ENCODE measurements around the gene GRM8.

Gene GRM8

DNA sequence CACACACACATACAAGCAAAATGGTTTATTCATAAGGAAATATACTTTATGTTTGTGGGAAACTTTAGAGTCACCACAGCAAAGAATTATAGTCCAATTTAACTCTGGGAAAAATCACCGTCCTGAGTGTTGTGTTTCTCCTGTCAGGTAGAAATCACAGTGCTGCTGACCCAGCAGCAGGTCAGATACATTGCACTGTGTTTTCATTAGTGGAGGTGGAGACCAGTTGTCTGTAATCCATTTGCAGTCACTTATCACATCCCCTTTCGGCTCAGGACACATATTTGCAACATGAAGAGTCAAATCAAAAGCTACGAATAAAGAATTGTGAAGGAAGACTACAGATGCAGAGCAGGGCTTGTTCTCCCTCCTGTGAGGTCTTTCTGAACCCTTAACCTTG, 799.6 kb downstream of the GRM8 start:
- Mint-ChIP-seq H3K27ac (no peak overlapping the region), H3K27me3 (ENCODE audit: low read depth) (no peaks in the 10 kb centered on the region), H3K36me3 (ENCODE audit: low read depth) (no peaks in the 10 kb centered on the region), H3K4me1 (ENCODE audit: low read depth) (no peaks in the 10 kb centered on the region), H3K4me3 (no peak overlapping the region), H3K9me3 (peaks cover 7% of the 10 kb centered on the region)

DNA sequence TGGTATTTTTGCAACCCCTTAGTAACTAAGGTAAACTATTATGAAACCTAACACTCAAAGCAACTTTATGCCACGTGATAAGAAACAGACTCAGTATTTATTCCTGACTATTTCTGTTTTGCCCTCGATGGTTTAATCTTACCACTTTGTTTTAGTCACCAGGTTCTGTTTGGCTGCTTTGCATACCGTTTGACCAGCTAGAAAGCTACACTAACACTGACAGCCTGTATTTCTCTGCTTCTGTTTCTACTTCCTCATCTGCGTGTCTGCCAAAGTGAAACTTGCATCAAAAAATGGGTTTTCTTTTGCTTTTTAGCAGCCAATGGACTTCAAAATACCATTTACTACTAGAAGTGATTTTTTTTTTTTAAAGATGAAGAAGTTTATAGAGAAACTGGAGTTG, 802.5 kb downstream of the GRM8 start:
- no peak overlapping the region for H3K4me3 Mint-ChIP-seq
- no peaks in the 10 kb centered on the region for H3K27me3 Mint-ChIP-seq (ENCODE audit: low read depth)
- no peaks in the 10 kb centered on the region for H3K36me3 Mint-ChIP-seq (ENCODE audit: low read depth)
- H3K9me3 Mint-ChIP-seq: peaks cover 4% of the 10 kb centered on the region
- no peaks in the 10 kb centered on the region for H3K4me1 Mint-ChIP-seq (ENCODE audit: low read depth)
- no peak overlapping the region for H3K27ac Mint-ChIP-seq

DNA sequence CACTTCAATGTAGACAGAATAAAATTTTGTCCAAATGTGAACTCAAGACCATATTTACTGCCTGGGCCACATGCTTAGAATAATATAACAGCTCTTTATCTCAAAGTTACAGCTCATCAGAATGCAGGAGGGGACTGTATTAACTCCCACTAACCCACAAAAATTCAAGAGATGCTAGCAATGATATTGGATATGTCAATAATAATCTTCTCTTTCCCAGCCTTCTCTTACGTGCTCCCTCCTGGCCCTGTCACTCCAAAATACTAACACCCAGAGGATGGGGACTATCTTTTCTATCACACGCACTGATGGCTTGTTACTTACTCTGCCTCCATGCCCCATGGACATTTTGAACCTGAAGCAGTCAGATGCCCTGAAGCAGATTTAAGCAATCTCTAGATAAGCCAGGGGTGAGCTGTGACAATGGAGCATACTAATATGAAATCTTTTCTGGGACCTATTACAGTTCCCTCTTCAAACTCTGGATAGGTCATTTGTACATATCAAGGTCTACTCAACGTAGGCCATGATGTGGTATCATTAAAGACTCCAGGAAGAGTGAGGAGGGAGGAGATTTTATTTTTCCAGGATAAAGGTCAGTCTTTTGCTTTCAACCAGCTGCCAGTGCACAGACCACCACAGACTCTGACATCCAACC, 803.0 kb downstream of the GRM8 start:
- Mint-ChIP-seq H3K9me3 (peaks cover 4% of the 10 kb centered on the region), H3K36me3 (ENCODE audit: low read depth) (no peaks in the 10 kb centered on the region), H3K4me1 (ENCODE audit: low read depth) (no peaks in the 10 kb centered on the region), H3K27ac (no peak overlapping the region), H3K4me3 (no peak overlapping the region), H3K27me3 (ENCODE audit: low read depth) (no peaks in the 10 kb centered on the region)

DNA sequence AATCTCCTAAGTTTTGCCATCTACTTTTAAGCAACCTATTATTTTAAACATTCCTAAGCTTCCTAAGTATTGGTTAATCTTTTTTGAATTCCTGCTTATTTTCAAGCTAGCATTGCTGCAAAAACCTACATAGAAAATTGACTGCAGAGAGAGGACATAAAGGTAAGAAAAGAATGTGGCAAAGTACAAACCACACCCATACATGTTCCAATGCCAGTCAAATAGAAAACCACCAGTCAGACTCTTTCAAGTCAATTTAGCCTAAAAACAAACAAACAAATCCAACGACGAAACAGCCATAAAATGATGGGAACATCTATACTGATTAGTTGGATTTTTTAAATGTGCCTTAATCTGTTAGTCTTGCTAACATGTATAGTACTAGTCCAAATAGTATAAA, 804.8 kb downstream of the GRM8 start:
- Mint-ChIP-seq H3K4me3 (no peak overlapping the region), H3K4me1 (ENCODE audit: low read depth) (no peaks in the 10 kb centered on the region), H3K27me3 (ENCODE audit: low read depth) (no peaks in the 10 kb centered on the region), H3K9me3 (peaks cover 4% of the 10 kb centered on the region), H3K36me3 (ENCODE audit: low read depth) (no peaks in the 10 kb centered on the region), H3K27ac (no peak overlapping the region)

DNA sequence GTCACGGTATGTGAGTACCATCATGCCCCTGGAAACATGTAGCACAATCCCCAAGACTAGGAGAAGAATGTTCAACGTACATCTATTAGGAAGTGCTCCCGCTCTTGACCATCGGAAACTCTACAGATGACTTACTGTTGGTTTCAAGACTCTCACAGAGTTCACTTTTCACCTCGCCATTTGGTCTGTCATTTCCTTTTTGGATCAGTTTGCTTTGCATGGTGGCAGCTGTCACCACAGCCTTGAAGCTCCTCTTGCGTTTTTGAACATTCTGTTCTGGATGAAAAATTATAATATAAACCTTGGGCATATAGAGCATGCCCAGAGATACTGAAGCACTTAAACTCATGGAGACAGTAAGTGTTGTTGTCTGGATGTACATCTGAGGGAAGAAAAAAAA, 806.8 kb downstream of the GRM8 start:
- Mint-ChIP-seq H3K4me3 (no peak overlapping the region), H3K27ac (no peak overlapping the region), H3K4me1 (ENCODE audit: low read depth) (no peaks in the 10 kb centered on the region), H3K27me3 (ENCODE audit: low read depth) (no peaks in the 10 kb centered on the region), H3K9me3 (no peaks in the 10 kb centered on the region), H3K36me3 (ENCODE audit: low read depth) (no peaks in the 10 kb centered on the region)

DNA sequence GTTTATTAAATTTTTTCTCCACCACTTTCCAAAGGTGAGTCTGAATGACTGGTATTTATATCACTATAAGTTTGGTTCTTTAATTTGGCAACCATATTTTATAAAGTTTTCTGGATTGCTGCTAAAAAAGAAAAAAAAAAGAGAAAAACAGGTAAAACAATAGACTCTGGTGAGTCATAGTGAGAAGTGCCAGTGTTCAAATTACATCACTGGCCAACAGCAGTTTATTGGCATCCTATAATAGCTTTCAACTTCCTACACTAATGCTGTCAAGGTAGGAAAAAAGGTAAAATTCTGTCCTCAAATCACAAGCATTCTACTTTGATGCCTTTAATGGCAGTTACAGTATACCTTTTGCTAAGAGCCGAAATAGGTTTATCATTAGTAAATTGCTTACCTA, 808.8 kb downstream of the GRM8 start:
- no peaks in the 10 kb centered on the region for H3K27me3 Mint-ChIP-seq (ENCODE audit: low read depth)
- no peak overlapping the region for H3K27ac Mint-ChIP-seq

DNA sequence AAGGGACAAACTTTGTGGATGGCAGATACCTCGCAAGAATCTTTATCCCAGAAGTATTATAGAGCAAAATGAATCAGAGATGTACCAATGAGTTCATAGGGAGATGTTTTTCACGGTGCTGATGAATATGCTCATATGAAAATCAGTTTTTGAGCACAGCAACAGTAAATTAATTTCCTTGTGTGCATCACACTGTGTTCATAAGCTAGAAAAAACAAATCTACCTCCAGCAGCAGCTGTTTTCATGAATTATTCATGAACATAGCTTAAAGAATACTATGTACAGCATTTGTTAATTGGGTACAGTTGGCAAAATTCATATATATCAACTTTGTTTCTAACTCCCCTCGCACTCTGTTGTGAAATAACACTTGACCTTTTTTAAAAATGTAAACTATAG, 809.8 kb downstream of the GRM8 start:
- H3K4me3 Mint-ChIP-seq: no peak overlapping the region

More for the DNA sequence above, 808.8 kb downstream of the GRM8 start:
- Mint-ChIP-seq H3K4me3 (no peak overlapping the region), H3K9me3 (no peaks in the 10 kb centered on the region), H3K36me3 (ENCODE audit: low read depth) (no peaks in the 10 kb centered on the region), H3K4me1 (ENCODE audit: low read depth) (no peaks in the 10 kb centered on the region)

DNA sequence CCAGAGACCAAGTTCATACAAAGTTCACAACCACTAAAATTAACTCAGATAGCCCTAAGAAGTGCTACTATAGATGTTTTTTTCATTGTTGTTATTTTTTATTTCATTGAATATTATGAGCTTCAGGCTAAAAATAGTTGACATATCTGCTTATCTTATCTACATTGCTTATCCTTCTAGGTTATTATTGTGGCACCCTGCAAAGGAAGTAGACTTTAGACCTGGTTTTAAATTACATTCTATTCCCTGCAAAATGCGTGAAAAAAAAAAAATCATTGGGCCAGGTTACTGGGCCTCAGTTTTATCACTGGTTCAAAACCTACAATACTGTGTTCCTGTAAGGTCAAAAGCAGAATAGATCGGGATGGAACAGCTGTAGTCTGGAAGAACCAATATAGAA, 811.0 kb downstream of the GRM8 start:
- no peaks in the 10 kb centered on the region for H3K9me3 Mint-ChIP-seq
- H3K27me3 Mint-ChIP-seq (ENCODE audit: low read depth): no peaks in the 10 kb centered on the region
- H3K4me1 Mint-ChIP-seq (ENCODE audit: low read depth): no peaks in the 10 kb centered on the region
- no peak overlapping the region for H3K27ac Mint-ChIP-seq
- no peak overlapping the region for H3K4me3 Mint-ChIP-seq
- no peaks in the 10 kb centered on the region for H3K36me3 Mint-ChIP-seq (ENCODE audit: low read depth)

More for the DNA sequence above, 809.8 kb downstream of the GRM8 start:
- H3K36me3 Mint-ChIP-seq (ENCODE audit: low read depth): no peaks in the 10 kb centered on the region
- no peaks in the 10 kb centered on the region for H3K4me1 Mint-ChIP-seq (ENCODE audit: low read depth)
- H3K27ac Mint-ChIP-seq: no peak overlapping the region
- H3K27me3 Mint-ChIP-seq (ENCODE audit: low read depth): no peaks in the 10 kb centered on the region
- no peaks in the 10 kb centered on the region for H3K9me3 Mint-ChIP-seq

DNA sequence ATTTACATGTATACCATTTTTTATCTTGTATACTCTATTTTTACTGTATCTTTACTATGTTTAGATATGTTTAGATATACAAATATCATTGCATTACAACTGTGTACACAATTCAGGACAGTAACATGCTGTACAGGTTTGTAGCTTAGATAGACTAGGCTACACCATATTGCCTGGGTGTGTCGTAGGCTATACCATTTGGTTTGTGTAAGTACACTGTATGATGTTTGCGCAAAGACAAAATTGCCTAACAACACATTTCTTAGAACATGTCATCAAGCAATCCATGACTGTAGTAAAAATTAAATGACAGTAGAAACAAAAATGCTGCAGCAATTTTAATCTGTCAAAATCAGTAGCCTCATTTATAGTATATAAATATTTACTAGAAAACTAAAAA, 812.2 kb downstream of the GRM8 start:
- no peaks in the 10 kb centered on the region for H3K27me3 Mint-ChIP-seq (ENCODE audit: low read depth)
- H3K36me3 Mint-ChIP-seq (ENCODE audit: low read depth): no peaks in the 10 kb centered on the region
- H3K4me3 Mint-ChIP-seq: no peak overlapping the region
- H3K9me3 Mint-ChIP-seq: no peaks in the 10 kb centered on the region
- H3K27ac Mint-ChIP-seq: no peak overlapping the region
- no peaks in the 10 kb centered on the region for H3K4me1 Mint-ChIP-seq (ENCODE audit: low read depth)

DNA sequence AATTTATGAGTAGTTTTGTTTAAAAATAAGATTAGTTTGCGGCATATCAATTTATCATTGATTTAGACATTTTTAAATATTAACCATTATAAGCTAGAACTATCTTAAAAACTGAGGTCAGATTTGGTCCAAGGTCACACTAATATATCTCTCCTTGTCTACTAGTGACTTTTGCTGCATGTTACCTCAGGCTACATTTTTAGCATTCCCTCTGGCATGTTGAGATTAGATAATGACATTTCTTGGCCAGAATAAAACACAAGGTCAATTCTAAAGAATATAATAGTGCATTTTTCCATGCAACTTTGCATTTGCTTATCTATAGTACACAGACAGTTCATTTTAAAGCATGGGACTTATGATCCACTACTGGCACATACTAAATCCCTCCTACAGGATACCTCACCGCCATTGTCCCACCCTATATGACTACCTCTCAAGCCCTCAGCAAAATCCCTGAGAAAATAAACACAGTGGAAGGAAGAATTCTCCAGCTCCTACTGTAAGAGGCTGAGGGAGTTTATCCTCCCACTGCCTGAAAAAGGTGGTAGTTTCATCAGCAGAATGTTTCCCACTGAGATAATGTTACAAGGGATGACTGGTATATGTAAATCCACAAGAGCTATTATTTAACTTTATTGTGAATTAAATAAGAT, 816.4 kb downstream of the GRM8 start:
- Mint-ChIP-seq H3K36me3 (ENCODE audit: low read depth) (no peaks in the 10 kb centered on the region), H3K27ac (no peak overlapping the region), H3K27me3 (ENCODE audit: low read depth) (no peaks in the 10 kb centered on the region), H3K4me1 (ENCODE audit: low read depth) (no peaks in the 10 kb centered on the region), H3K4me3 (no peak overlapping the region), H3K9me3 (no peaks in the 10 kb centered on the region)

DNA sequence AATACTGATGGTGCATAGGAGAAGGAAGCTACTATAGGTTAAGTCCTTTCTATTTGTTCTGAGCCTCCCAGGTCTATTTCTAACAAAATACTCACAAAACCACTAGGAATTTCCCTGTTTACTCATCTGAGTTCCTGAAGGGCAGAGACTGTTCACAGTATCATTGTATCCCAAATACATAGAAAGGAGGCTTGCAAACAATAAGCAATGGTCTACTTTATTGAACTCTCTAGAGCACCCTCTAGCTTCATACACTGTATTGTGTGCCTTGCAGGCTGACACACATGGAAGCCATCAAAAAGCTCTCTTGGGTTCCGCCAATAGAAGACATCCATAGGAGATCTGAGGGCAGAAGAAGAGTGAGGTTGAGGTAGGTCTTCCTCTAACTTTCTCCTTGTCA, 826.1 kb downstream of the GRM8 start:
- H3K4me1 Mint-ChIP-seq (ENCODE audit: low read depth): no peaks in the 10 kb centered on the region
- H3K9me3 Mint-ChIP-seq: peaks cover 11% of the 10 kb centered on the region
- no peak overlapping the region for H3K4me3 Mint-ChIP-seq
- no peaks in the 10 kb centered on the region for H3K36me3 Mint-ChIP-seq (ENCODE audit: low read depth)
- no peak overlapping the region for H3K27ac Mint-ChIP-seq
- H3K27me3 Mint-ChIP-seq (ENCODE audit: low read depth): no peaks in the 10 kb centered on the region

DNA sequence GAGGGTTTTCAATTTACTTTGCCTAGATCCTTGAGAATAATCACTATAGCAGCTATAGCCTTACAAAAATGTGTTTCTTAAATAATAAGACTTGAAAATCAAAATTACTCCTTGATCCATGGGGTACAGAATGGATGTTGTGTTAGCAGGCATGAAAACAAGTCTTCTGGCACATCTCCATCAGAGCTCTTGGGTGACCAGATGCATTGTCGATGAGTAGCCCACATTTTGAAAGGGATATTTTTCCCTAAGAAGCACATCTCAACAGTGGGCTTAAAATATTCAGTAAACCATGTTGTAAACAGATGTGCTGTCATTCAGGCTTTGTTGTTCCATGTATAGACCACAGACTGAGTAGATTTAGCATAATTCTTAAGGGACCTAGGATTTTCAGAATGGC, 827.8 kb downstream of the GRM8 start:
- Mint-ChIP-seq H3K4me3 (no peak overlapping the region), H3K27ac (no peak overlapping the region), H3K9me3 (peaks cover 11% of the 10 kb centered on the region), H3K4me1 (ENCODE audit: low read depth) (no peaks in the 10 kb centered on the region), H3K27me3 (ENCODE audit: low read depth) (no peaks in the 10 kb centered on the region), H3K36me3 (ENCODE audit: low read depth) (no peaks in the 10 kb centered on the region)

DNA sequence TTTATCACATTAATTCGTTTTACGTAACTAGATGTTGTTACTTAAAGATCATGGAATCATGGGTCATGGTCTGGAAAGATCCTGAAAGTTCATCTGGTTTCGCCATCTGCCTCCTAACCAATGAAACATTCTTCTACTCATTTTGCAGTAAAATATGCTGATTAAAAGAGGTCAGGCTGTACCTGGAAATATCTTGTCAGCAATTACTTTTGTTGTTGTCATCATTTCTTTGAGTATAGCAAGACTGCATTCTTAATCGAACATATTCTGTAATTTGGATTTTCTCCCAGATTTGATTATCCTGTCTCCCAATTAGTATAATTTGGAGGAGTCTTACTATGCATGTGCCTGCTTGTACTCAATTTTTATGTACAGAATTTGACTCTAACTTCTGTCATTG, 833.7 kb downstream of the GRM8 start:
- Mint-ChIP-seq H3K27me3 (ENCODE audit: low read depth) (no peaks in the 10 kb centered on the region), H3K4me1 (ENCODE audit: low read depth) (no peaks in the 10 kb centered on the region), H3K27ac (no peak overlapping the region), H3K36me3 (ENCODE audit: low read depth) (no peaks in the 10 kb centered on the region), H3K9me3 (peaks cover 4% of the 10 kb centered on the region), H3K4me3 (no peak overlapping the region)

DNA sequence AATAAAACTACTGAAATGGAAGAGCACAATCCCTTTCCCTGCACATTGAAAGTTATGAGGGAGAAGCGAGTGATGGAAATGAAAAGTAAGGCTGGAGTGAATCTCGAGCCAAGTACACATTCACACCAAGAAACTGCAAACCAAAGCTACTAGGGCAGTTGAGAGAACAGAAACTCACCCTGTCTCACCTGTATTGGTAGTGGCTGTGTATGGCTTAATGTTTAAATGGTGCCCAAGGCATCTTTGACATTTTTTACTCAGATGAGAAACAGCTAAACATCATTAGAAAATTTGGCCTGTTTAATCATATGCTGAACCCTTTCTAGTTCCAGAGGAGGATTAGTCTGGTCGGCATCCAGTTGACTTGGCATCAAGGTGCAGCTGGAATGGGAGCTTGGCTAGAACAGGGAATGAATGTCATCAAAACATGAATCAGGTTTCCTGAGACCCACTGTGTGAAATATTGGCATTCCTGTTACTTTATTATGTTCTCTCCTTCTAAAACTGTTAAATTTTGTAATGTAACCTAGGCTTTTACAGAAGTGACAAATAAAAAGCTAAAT, 840.8 kb downstream of the GRM8 start:
- H3K27me3 Mint-ChIP-seq (ENCODE audit: low read depth): no peaks in the 10 kb centered on the region
- H3K27ac Mint-ChIP-seq: no peak overlapping the region
- H3K9me3 Mint-ChIP-seq: no peaks in the 10 kb centered on the region
- no peaks in the 10 kb centered on the region for H3K36me3 Mint-ChIP-seq (ENCODE audit: low read depth)
- no peaks in the 10 kb centered on the region for H3K4me1 Mint-ChIP-seq (ENCODE audit: low read depth)
- no peak overlapping the region for H3K4me3 Mint-ChIP-seq

DNA sequence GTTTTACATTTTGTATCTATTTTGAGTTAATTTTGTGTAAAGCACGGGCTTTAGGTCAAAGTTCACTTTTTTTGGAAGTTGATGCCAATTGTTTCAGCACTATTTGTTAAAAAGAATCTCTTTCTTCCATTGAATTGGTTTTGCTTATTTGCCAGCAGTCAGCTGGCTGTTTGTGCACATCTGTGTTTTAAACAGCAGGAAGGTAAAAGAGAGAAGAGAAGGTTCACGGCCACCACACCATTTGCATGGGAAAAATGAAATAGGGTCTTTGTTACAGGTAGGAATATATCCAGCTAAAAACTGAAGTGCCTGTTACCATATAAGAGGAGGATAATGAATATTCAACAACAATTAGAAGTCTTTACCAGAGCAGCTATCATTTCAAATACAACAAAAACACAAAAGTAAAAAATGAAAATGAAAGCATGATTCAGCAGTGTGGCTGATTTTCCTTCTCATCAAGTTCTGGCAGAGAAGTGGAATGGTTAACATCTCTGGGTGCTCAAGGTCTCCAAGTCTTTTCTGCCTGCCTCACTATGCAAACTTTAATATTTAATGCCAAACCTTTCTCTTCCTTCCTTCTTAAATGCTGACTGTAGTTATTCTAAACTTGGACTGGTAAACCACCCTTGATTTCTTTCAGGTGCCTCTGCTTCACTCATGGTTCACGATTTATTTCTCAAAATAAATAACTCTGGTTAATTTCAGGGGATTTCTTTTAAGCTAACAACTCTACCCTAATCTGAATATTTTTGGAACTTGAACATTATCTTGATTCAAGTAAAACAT, 841.5 kb downstream of the GRM8 start:
- Mint-ChIP-seq H3K9me3 (no peaks in the 10 kb centered on the region), H3K27me3 (ENCODE audit: low read depth) (no peaks in the 10 kb centered on the region), H3K27ac (no peak overlapping the region), H3K36me3 (ENCODE audit: low read depth) (no peaks in the 10 kb centered on the region), H3K4me1 (ENCODE audit: low read depth) (no peaks in the 10 kb centered on the region), H3K4me3 (no peak overlapping the region)

Data from T-helper 1 cell treated with Interleukin-12 subunit alpha and Interleukin-12 subunit beta and Interleukin-4 antibody, amounts not matched to agents 30 μg/mL and 1 μg/mL, for 36 hours (primary cell).